HepG2 (cell line): Measurements from ENCODE around the gene SDC4. TPM values are rescaled to one million over a fixed set of nuclear protein-coding genes. Genes with fewer than 3 reads are reported as not detected.
A peak's percentile ranks its signal among the peaks of the same experiment; 100 is the strongest.

ENCODE experiments used
- ASH2L ChIP-seq: fragments of 300-600, 200-600 bp; sonication (generic); IDR thresholded peaks from 2 replicates; pipeline ENCODE4 v1.7.0; 2017; ENCODE audit warnings: low read depth, mild to moderate bottlenecking, moderate library complexity, mixed read lengths, low read length; ENCODE audit not compliant: insufficient read length
- ATF3 ChIP-seq: sonication (generic); formaldehyde crosslinking; IDR thresholded peaks from 2 replicates; pipeline ENCODE4 v1.4.0; 2020; ENCODE audit warnings: missing genetic modification reagents
- CSRNP1 ChIP-seq: sonication (generic); formaldehyde crosslinking; IDR thresholded peaks from 2 replicates; pipeline ENCODE4 v1.8.1; 2023; ENCODE audit warnings: mild to moderate bottlenecking, missing genetic modification reagents
- FOSL2 ChIP-seq: sonication (generic); formaldehyde crosslinking; IDR thresholded peaks from 2 replicates; pipeline ENCODE4 v1.4.0; 2020; ENCODE audit warnings: missing genetic modification reagents
- HINFP ChIP-seq: sonication (generic); formaldehyde crosslinking; IDR thresholded peaks from 2 replicates; pipeline ENCODE4 v1.4.0; 2020; ENCODE audit warnings: low read depth, mild to moderate bottlenecking, missing genetic modification reagents
- MIXL1 ChIP-seq: IDR thresholded peaks from 2 replicates; pipeline ENCODE4 v1.6.1; 2016
- PLSCR1 ChIP-seq: sonication (generic); formaldehyde crosslinking; IDR thresholded peaks from 2 replicates; pipeline ENCODE4 v1.5.0; 2020; ENCODE audit warnings: missing genetic modification reagents, mild to moderate bottlenecking, borderline replicate concordance
- RORA ChIP-seq: sonication (generic); formaldehyde crosslinking; IDR thresholded peaks from 2 replicates; pipeline ENCODE4 v1.5.0; 2020; ENCODE audit warnings: mild to moderate bottlenecking, missing genetic modification reagents, moderate library complexity
- SAP130 ChIP-seq: IDR thresholded peaks from 2 replicates; pipeline ENCODE4 v1.6.1; 2016; ENCODE audit warnings: low read depth
- SP140L ChIP-seq: sonication (generic); formaldehyde crosslinking; IDR thresholded peaks from 2 replicates; pipeline ENCODE4 v1.4.0; 2020; ENCODE audit warnings: missing genetic modification reagents, borderline replicate concordance
- TMF1 ChIP-seq: sonication (generic); formaldehyde crosslinking; IDR thresholded peaks from 2 replicates; pipeline ENCODE4 v1.8.1; 2022; ENCODE audit warnings: low read depth, missing genetic modification reagents
- ZBTB1 ChIP-seq: sonication (generic); formaldehyde crosslinking; IDR thresholded peaks from 2 replicates; pipeline ENCODE4 v1.4.0; 2020; ENCODE audit warnings: missing genetic modification reagents, borderline replicate concordance
- ZFP41 ChIP-seq: sonication (generic); formaldehyde crosslinking; IDR thresholded peaks from 2 replicates; pipeline ENCODE4 v1.4.0; 2020; ENCODE audit warnings: mild to moderate bottlenecking, missing genetic modification reagents, borderline replicate concordance
- ZNF225 ChIP-seq: sonication (generic); formaldehyde crosslinking; IDR thresholded peaks from 2 replicates; pipeline ENCODE4 v1.4.0; 2020; ENCODE audit warnings: mild to moderate bottlenecking, missing genetic modification reagents
- ZNF263 ChIP-seq: sonication (generic); formaldehyde crosslinking; IDR thresholded peaks from 2 replicates; pipeline ENCODE4 v1.4.0; 2020; ENCODE audit warnings: missing genetic modification reagents
- ZNF317 ChIP-seq: sonication (generic); formaldehyde crosslinking; IDR thresholded peaks from 2 replicates; pipeline ENCODE4 v1.5.0; 2020; ENCODE audit warnings: mild to moderate bottlenecking, missing genetic modification reagents
- ZNF441 ChIP-seq: sonication (generic); formaldehyde crosslinking; IDR thresholded peaks from 2 replicates; pipeline ENCODE4 v1.7.0; 2021; ENCODE audit warnings: missing genetic modification reagents, borderline replicate concordance
- ZNF609 ChIP-seq: sonication (generic); formaldehyde crosslinking; IDR thresholded peaks from 2 replicates; pipeline ENCODE4 v1.4.0; 2020; ENCODE audit warnings: mild to moderate bottlenecking, missing genetic modification reagents, borderline replicate concordance
- ZNF660 ChIP-seq: sonication (generic); formaldehyde crosslinking; IDR thresholded peaks from 2 replicates; pipeline ENCODE4 v1.5.1; 2020; ENCODE audit warnings: mild to moderate bottlenecking, low read depth, missing genetic modification reagents, borderline replicate concordance
- ZNF83 ChIP-seq: sonication (generic); formaldehyde crosslinking; IDR thresholded peaks from 2 replicates; pipeline ENCODE4 v1.4.0; 2020; ENCODE audit warnings: missing genetic modification reagents, mild to moderate bottlenecking, borderline replicate concordance
- polyA plus RNA-seq, 8 experiments: library from polyadenylated mRNA; depleted of rRNA in 3 of 8; stranded (reverse) in 7 of 8; unstranded in 1 of 8; fragments of >200 nt; fragmentation: Illumina TruSeq in 4 of 8; extraction: Trizol in 4 of 8; gene quantifications; 2 replicates each; pipeline versions ENCODE4 v1.2.1 to v1.2.3, GENCODE V29; 2011 to 2016; ENCODE audit warnings: low read depth in 4 of 8, missing spikeins in 1 of 8, mixed read lengths in 1 of 8; ENCODE audit not compliant: insufficient read depth in 1 of 8
- total RNA-seq, 5 experiments: library from RNA; depleted of rRNA; stranded (reverse); fragments of >200 nt; fragmentation: Illumina TruSeq; extraction: Trizol; gene quantifications; 2 replicates each; pipeline ENCODE4 v1.2.3, GENCODE V29; 2016; ENCODE audit warnings: low read depth in 1 of 5

SDC4 gene
- total and polyA plus RNA-seq, 2 of the 13 experiments (the other 11 are each of a cell fraction or from before 2014, with no cell fraction given): 49.0 to 65.1 TPM

GRCh38 chr20:45343532-45344167, 4.6 kb downstream of the SDC4 start (continued):
- no peak for TF ChIP-seq HINFP (CRISPR knock-in tag)
- peak; percentile 83 for TF ChIP-seq ASH2L
- no peak for TF ChIP-seq PLSCR1 (CRISPR knock-in tag)
- no peak for TF ChIP-seq RORA (CRISPR knock-in tag)
- peak; percentile 9; the same call in 1 of the 2 replicates for TF ChIP-seq ZNF83 (CRISPR knock-in tag)
- TF ChIP-seq ZNF660 (CRISPR knock-in tag): no peak
- no peak for TF ChIP-seq ZNF317
- TF ChIP-seq ZNF225 (CRISPR knock-in tag): peak; percentile 29; the same call in 1 of the 2 replicates
- no peak for TF ChIP-seq SP140L (CRISPR knock-in tag)
- peak; percentile 0; the same call in 1 of the 2 replicates for TF ChIP-seq SAP130 (CRISPR knock-in tag)
- TF ChIP-seq ZBTB1: no peak
- TF ChIP-seq ZNF263 (CRISPR knock-in tag): 0 out of 2 replicates have a peak, but pooled peaks have one; percentile 12
- TF ChIP-seq CSRNP1: 0 out of 2 replicates have a peak, but pooled peaks have one; percentile 71
- TF ChIP-seq FOSL2: no peak
- no peak for TF ChIP-seq ZNF441 (CRISPR knock-in tag)
- peak; percentile 71; the same call in 1 of the 2 replicates for TF ChIP-seq ZFP41
- no peak for TF ChIP-seq ATF3 (CRISPR knock-in tag)
- peak; percentile 57; the same call in 1 of the 2 replicates for TF ChIP-seq ZNF609 (CRISPR knock-in tag)
- TF ChIP-seq TMF1 (CRISPR knock-in tag): 0 out of 2 replicates have a peak, but pooled peaks have one; percentile 42
- TF ChIP-seq MIXL1: peak; percentile 71; the same call in 1 of the 2 replicates
